ENCODE results near the gene HSF2BP.

DNA sequence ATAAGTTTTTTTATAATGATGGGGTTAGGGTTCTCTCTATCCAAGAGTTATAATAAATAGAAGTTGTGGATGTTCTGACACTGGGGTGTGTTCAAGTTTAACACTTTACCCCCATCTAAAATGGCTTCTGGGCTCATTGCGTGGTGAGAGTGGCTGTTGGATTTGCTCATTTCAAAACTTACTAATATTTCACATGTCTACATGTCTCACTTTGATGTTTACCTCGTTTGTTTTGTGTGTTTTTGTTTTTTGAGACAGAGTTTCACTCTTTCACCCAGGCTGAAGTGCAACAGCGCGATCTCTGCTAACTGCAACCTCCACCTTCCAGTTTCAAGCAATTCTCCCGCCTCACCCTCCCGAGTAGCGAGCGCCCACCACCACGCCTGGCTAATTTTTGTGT is 3.7 kb upstream of the HSF2BP start:
- TF ChIP-seq, protein P1, sequence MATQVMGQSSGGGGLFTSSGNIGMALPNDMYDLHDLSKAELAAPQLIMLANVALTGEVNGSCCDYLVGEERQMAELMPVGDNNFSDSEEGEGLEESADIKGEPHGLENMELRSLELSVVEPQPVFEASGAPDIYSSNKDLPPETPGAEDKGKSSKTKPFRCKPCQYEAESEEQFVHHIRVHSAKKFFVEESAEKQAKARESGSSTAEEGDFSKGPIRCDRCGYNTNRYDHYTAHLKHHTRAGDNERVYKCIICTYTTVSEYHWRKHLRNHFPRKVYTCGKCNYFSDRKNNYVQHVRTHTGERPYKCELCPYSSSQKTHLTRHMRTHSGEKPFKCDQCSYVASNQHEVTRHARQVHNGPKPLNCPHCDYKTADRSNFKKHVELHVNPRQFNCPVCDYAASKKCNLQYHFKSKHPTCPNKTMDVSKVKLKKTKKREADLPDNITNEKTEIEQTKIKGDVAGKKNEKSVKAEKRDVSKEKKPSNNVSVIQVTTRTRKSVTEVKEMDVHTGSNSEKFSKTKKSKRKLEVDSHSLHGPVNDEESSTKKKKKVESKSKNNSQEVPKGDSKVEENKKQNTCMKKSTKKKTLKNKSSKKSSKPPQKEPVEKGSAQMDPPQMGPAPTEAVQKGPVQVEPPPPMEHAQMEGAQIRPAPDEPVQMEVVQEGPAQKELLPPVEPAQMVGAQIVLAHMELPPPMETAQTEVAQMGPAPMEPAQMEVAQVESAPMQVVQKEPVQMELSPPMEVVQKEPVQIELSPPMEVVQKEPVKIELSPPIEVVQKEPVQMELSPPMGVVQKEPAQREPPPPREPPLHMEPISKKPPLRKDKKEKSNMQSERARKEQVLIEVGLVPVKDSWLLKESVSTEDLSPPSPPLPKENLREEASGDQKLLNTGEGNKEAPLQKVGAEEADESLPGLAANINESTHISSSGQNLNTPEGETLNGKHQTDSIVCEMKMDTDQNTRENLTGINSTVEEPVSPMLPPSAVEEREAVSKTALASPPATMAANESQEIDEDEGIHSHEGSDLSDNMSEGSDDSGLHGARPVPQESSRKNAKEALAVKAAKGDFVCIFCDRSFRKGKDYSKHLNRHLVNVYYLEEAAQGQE (IDR thresholded peaks at IDR 0.05; ENCODE audit: insufficient replicate concordance, low read depth), result no peak
- TF ChIP-seq, protein P2, sequence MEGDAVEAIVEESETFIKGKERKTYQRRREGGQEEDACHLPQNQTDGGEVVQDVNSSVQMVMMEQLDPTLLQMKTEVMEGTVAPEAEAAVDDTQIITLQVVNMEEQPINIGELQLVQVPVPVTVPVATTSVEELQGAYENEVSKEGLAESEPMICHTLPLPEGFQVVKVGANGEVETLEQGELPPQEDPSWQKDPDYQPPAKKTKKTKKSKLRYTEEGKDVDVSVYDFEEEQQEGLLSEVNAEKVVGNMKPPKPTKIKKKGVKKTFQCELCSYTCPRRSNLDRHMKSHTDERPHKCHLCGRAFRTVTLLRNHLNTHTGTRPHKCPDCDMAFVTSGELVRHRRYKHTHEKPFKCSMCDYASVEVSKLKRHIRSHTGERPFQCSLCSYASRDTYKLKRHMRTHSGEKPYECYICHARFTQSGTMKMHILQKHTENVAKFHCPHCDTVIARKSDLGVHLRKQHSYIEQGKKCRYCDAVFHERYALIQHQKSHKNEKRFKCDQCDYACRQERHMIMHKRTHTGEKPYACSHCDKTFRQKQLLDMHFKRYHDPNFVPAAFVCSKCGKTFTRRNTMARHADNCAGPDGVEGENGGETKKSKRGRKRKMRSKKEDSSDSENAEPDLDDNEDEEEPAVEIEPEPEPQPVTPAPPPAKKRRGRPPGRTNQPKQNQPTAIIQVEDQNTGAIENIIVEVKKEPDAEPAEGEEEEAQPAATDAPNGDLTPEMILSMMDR (IDR thresholded peaks at IDR 0.05; ENCODE audit: insufficient read depth, low read length), result no peak
- no peak for TF ChIP-seq POLR2AphosphoS5 (IDR thresholded peaks at IDR 0.05; ENCODE audit: low read depth)

Measured in HL-60 (cell line).